ENCODE results near the gene PIP5K1B.

GRCh38 chr9:68797116-68797515 is 92.1 kb downstream of the PIP5K1B start:
- TF ChIP-seq ARID4B (CRISPR knock-in tag; IDR thresholded peaks at IDR 0.05; ENCODE audit: borderline replicate concordance) = no peak
- no peak for TF ChIP-seq SP1 (CRISPR knock-in tag; conservative IDR thresholded peaks at IDR 0.05)
- no peak for TF ChIP-seq ATF3 (CRISPR knock-in tag; conservative IDR thresholded peaks at IDR 0.05)
- TF ChIP-seq GABPB1 (CRISPR knock-in tag; IDR thresholded peaks at IDR 0.05) = no peak
- TF ChIP-seq ZNF232 (CRISPR knock-in tag; IDR thresholded peaks at IDR 0.05) = no peak
- TF ChIP-seq CTCF (IDR thresholded peaks at IDR 0.05) = no peak
- no peak for TF ChIP-seq MAX (CRISPR knock-in tag; IDR thresholded peaks at IDR 0.05)
- no peak for TF ChIP-seq FOXK1 (CRISPR knock-in tag; IDR thresholded peaks at IDR 0.05)
- TF ChIP-seq ZNF121 (CRISPR knock-in tag; IDR thresholded peaks at IDR 0.05) = no peak
- no peak for TF ChIP-seq ESRRA (CRISPR knock-in tag; IDR thresholded peaks at IDR 0.05; ENCODE audit: borderline replicate concordance)
- no peak for TF ChIP-seq ATF6 (CRISPR knock-in tag; IDR thresholded peaks at IDR 0.05)
- TF ChIP-seq ZNF219 (CRISPR knock-in tag; IDR thresholded peaks at IDR 0.05; ENCODE audit: borderline replicate concordance) = no peak
- no peak for TF ChIP-seq ATF2 (CRISPR knock-in tag; IDR thresholded peaks at IDR 0.05; ENCODE audit: borderline replicate concordance, low read depth)

Data from WTC11 (cell line).